ENCODE data around the gene IKZF3.

GRCh38 chr17:39823407-39824054 lies 40.6 kb downstream of the IKZF3 start:
- TF ChIP-seq CTCF (IDR thresholded peaks at IDR 0.05; ENCODE audit: borderline replicate concordance, extremely low read depth, low read length, poor library complexity, severe bottlenecking) (no peak), EZH2 (IDR thresholded peaks at IDR 0.05; ENCODE audit: borderline replicate concordance, low read depth, low read length, severe bottlenecking) (no peak)
